Loucy (cell line): ENCODE data around the gene ZNF576.

Experiments
- H2AFZ ChIP-seq: fragments of 200-600 bp; sonication (generic); 2 replicates; pipeline ENCODE4 v1.6.0; 2016; ENCODE audit warnings: antibody characterized with exemption, mild to moderate bottlenecking, low read length, moderate library complexity
- H3F3A ChIP-seq: fragments of 200-600 bp; 2 replicates; pipeline ENCODE4 v1.6.0; 2016; ENCODE audit warnings: antibody characterized with exemption, low read depth, mild to moderate bottlenecking
- H3K27me3 ChIP-seq: fragments of 200-600 bp; sonication (generic); 2 replicates; pipeline ENCODE4 v1.6.1; 2014; ENCODE audit warnings: low read length, mild to moderate bottlenecking; ENCODE audit not compliant: insufficient read depth, poor library complexity, severe bottlenecking
- H3K36me3 ChIP-seq: fragments of 200-600 bp; sonication (generic); 2 replicates; pipeline ENCODE4 v1.6.1; 2016; ENCODE audit warnings: low read length; ENCODE audit not compliant: insufficient read depth
- H3K4me1 ChIP-seq: fragments of 200-600 bp; sonication (generic); 2 replicates; pipeline ENCODE4 v1.5.1; 2014; ENCODE audit warnings: low read length, mild to moderate bottlenecking; ENCODE audit not compliant: insufficient read depth, poor library complexity, severe bottlenecking
- H3K4me2 ChIP-seq: fragments of 200-600 bp; sonication (generic); 2 replicates; pipeline ENCODE4 v1.6.0; 2014; ENCODE audit warnings: antibody characterized with exemption, low read length, low read depth, mild to moderate bottlenecking; ENCODE audit not compliant: poor library complexity, severe bottlenecking
- H3K4me3 ChIP-seq: fragments of 200-600 bp; sonication (generic); 2 replicates; pipeline ENCODE4 v1.5.1; 2014; ENCODE audit warnings: low read length, mild to moderate bottlenecking, mixed read lengths; ENCODE audit not compliant: poor library complexity, severe bottlenecking
- H3K79me2 ChIP-seq: fragments of 200-600 bp; sonication (generic); 2 replicates; pipeline ENCODE4 v1.6.1; 2014; ENCODE audit warnings: low read length; ENCODE audit not compliant: insufficient read depth
- H3K9ac ChIP-seq: fragments of 200-600 bp; sonication (generic); 2 replicates; pipeline ENCODE4 v1.6.0; 2014; ENCODE audit warnings: mild to moderate bottlenecking, low read depth, low read length, moderate library complexity; ENCODE audit not compliant: poor library complexity, severe bottlenecking
- H3K9me2 ChIP-seq: fragments of 200-600 bp; sonication (generic); replicated peaks from 2 replicates; pipeline ENCODE4 v1.6.1; 2016; ENCODE audit warnings: low read depth, low read length, mixed read lengths
- H3K9me3 ChIP-seq: fragments of 200-600 bp; sonication (generic); 2 replicates; pipeline ENCODE4 v1.6.1; 2014; ENCODE audit warnings: mild to moderate bottlenecking, antibody characterized with exemption, low read length, low read depth; ENCODE audit not compliant: insufficient read depth
- H4K20me1 ChIP-seq: fragments of 200-600 bp; sonication (generic); 2 replicates; pipeline ENCODE4 v1.6.0; 2014; ENCODE audit warnings: antibody characterized with exemption, low read length, mild to moderate bottlenecking; ENCODE audit not compliant: insufficient read depth, poor library complexity, severe bottlenecking
- CTCF ChIP-seq: fragments of 200-600 bp; sonication (generic); conservative IDR thresholded peaks from 2 replicates; pipeline ENCODE4 v1.5.1; 2014; ENCODE audit warnings: mild to moderate bottlenecking, antibody characterized with exemption, low read length
- EZH2phosphoT487 ChIP-seq: fragments of 200-600 bp; IDR thresholded peaks from 2 replicates; pipeline ENCODE4 v1.6.1; 2018; ENCODE audit warnings: antibody characterized with exemption, mild to moderate bottlenecking, moderate library complexity, borderline replicate concordance

ZNF576 gene

GRCh38 chr19:43562698-43563241 is 33.6 kb upstream of the ZNF576 start:
- Histone ChIP-seq H3K9ac (peak overlapping the region; percentile 60), H3K9me2 (no peaks in the 10 kb centered on the region), H3F3A (peaks cover 19% of the 10 kb centered on the region), H3K4me2 (peak overlapping the region; percentile 68), H3K79me2 (peaks cover 42% of the 10 kb centered on the region), H3K4me3 (peak overlapping the region; percentile 47), H3K36me3 (0 out of 2 replicates have a peak, but pooled peaks cover 3% of the 10 kb centered on the region), H4K20me1 (no peaks in the 10 kb centered on the region), H3K4me1 (peaks cover 54% of the 10 kb centered on the region), H3K9me3 (no peaks in the 10 kb centered on the region), H2AFZ (no peak overlapping the region), H3K27me3 (no peaks in the 10 kb centered on the region)
- TF ChIP-seq EZH2phosphoT487 (no peak), CTCF (no peak)

DNA sequence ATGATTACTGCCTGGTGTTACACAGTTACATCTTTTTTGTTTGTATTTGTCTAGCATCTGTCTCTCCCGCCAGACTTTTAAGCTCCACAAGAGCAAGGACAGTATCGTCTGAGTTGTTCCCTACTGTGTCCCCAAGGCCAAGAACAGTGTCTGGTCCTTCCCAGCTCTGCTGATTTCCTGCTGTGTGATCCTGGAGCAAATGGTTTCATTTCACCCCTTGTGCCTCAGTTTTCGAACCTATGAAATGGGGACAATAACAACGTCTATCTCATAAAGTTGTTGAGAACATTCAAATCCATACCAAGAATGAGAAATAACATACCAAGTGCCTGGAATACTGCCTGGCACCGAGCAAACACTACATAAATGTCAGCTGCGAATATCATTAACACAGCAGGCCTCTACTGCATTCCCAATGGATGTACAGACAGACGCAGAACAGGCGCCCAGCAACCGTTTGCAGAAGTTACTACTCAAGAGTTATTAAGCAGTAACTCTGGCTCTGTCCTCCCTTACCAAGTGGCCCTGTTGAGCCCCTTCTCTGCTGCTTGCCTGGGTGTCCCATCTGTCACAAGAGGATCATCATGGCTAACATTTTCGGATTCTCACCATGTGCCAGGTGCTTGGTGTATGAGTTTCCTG is 32.5 kb upstream of the ZNF576 start:
- Histone ChIP-seq H3K4me3 (no peak overlapping the region), H3F3A (peaks cover 19% of the 10 kb centered on the region), H3K4me2 (peak overlapping the region; percentile 53), H3K79me2 (peaks cover 45% of the 10 kb centered on the region), H4K20me1 (no peaks in the 10 kb centered on the region), H3K9me2 (no peaks in the 10 kb centered on the region), H3K9ac (peak overlapping the region; percentile 60), H3K4me1 (peaks cover 54% of the 10 kb centered on the region), H3K36me3 (no peaks in the 10 kb centered on the region), H3K27me3 (no peaks in the 10 kb centered on the region), H2AFZ (no peak overlapping the region), H3K9me3 (no peaks in the 10 kb centered on the region)
- TF ChIP-seq CTCF = no peak
- TF ChIP-seq EZH2phosphoT487 = no peak

- Histone ChIP-seq H3K9me3 (no peaks in the 10 kb centered on the region), H2AFZ (no peak overlapping the region), H3K36me3 (no peaks in the 10 kb centered on the region), H3K4me1 (peaks cover 54% of the 10 kb centered on the region), H3K4me2 (no peak overlapping the region), H3F3A (peaks cover 19% of the 10 kb centered on the region), H3K9ac (peak overlapping the region; percentile 60), H3K79me2 (peaks cover 48% of the 10 kb centered on the region), H3K27me3 (no peaks in the 10 kb centered on the region), H4K20me1 (no peaks in the 10 kb centered on the region), H3K4me3 (no peak overlapping the region), H3K9me2 (no peaks in the 10 kb centered on the region)
- no peak for TF ChIP-seq CTCF
- no peak for TF ChIP-seq EZH2phosphoT487
Observed at GRCh38 chr19:43564800-43565199, 31.6 kb upstream of the ZNF576 start.
